H1 (cell line): Measurements from ENCODE around the gene SH2D4B. TPM values are rescaled to one million over a fixed set of nuclear protein-coding genes. Genes with fewer than 3 reads are reported as not detected.
A peak's percentile ranks its signal among the peaks of the same experiment; 100 is the strongest.

Experiments used
- CTCF ChIA-PET: fragments of 300-600 bp; sonication (Branson Sonifier 250); formaldehyde crosslinking; loops from one replicate; lab custom pipeline; 2021; ENCODE audit not compliant: partially characterized antibody; lab: Charles Lee
- POLR2A ChIA-PET: fragments of 300-600 bp; sonication (Branson Sonifier 250); formaldehyde crosslinking; loops from one replicate; lab custom pipeline; 2021; ENCODE audit warnings: inconsistent platforms; ENCODE audit not compliant: partially characterized antibody; lab: Charles Lee
- DNase-seq, 2 experiments: peaks; one replicate each; pipeline versions ENCODE4 v3.0.0 to v3.0.0-alpha.2; 2010 to 2022; ENCODE audit warnings: low spot score in 2 of 2, low read depth in 1 of 2, mixed read lengths in 1 of 2
- FAIRE-seq: peaks from 2 replicates; lab custom pipeline; 2011; peaks lifted over from hg19 to GRCh38; lab: Jason Lieb, UNC
- H2AFZ ChIP-seq: 2 replicates; pipeline ENCODE4 v1.8.1; 2012; ENCODE audit warnings: low read length, inconsistent platforms
- H2AK5ac ChIP-seq: 2 replicates; pipeline ENCODE4 v1.6.1; 2013; ENCODE audit warnings: low read depth, low read length
- H2BK120ac ChIP-seq: replicated peaks from 2 replicates; pipeline ENCODE3; 2013; ENCODE audit warnings: low read depth, low read length, inconsistent platforms
- H2BK12ac ChIP-seq: 2 replicates; pipeline ENCODE4 v1.6.1; 2013; ENCODE audit warnings: low read depth, low read length
- H2BK15ac ChIP-seq: 2 replicates; pipeline ENCODE4 v1.6.1; 2013; ENCODE audit warnings: low read length
- H2BK20ac ChIP-seq: 2 replicates; pipeline ENCODE4 v1.6.1; 2013; ENCODE audit warnings: low read length
- H2BK5ac ChIP-seq: 2 replicates; pipeline ENCODE4 v1.6.1; 2013; ENCODE audit warnings: low read depth, low read length
- H3K14ac ChIP-seq: 2 replicates; pipeline ENCODE4 v1.6.1; 2013; ENCODE audit warnings: inconsistent platforms; ENCODE audit not compliant: insufficient read length
- H3K18ac ChIP-seq: 2 replicates; pipeline ENCODE4 v1.6.1; 2013; ENCODE audit warnings: low read length; ENCODE audit errors: extremely low read depth
- H3K23ac ChIP-seq: 2 replicates; pipeline ENCODE4 v1.6.1; 2013; ENCODE audit warnings: inconsistent platforms; ENCODE audit not compliant: insufficient read length
- H3K23me2 ChIP-seq: 2 replicates; pipeline ENCODE4 v1.6.1; 2013; ENCODE audit warnings: low read depth, low read length
- H3K27ac ChIP-seq: 2 replicates; pipeline ENCODE4 v1.6.1; 2011; ENCODE audit warnings: low read depth, low read length, inconsistent platforms
- H3K27me3 ChIP-seq, 4 experiments: replicated peaks in 1 of 4; 1 replicate in 1 of 4; 2 replicates in 3 of 4; pipeline versions ENCODE4 v1.6.1 to v1.8.1; 2011 to 2013; ENCODE audit warnings: low read length in 3 of 4, mild to moderate bottlenecking in 3 of 4, inconsistent platforms in 2 of 4, mixed read lengths in 2 of 4, moderate library complexity in 1 of 4; ENCODE audit not compliant: control insufficient read depth in 3 of 4, insufficient read depth in 3 of 4; ENCODE audit errors: extremely low read depth in 1 of 4
- H3K36me3 ChIP-seq, 4 experiments: 2 replicates each; pipeline versions ENCODE4 v1.6.1 to v1.8.1; 2011 to 2013; ENCODE audit warnings: mild to moderate bottlenecking in 4 of 4, low read length in 3 of 4, moderate library complexity in 2 of 4, control low read depth in 1 of 4, inconsistent platforms in 1 of 4; ENCODE audit not compliant: insufficient read depth in 4 of 4, control insufficient read depth in 2 of 4
- H3K4ac ChIP-seq: replicated peaks from 2 replicates; pipeline ENCODE3; 2013; ENCODE audit warnings: low read length, low read depth, mixed read lengths, inconsistent platforms; ENCODE audit not compliant: insufficient read length
- H3K4me1 ChIP-seq, 4 experiments: replicated peaks in 1 of 4; 1 replicate in 1 of 4; 2 replicates in 3 of 4; pipeline versions ENCODE4 v1.6.1 to v1.8.1; 2011 to 2013; ENCODE audit warnings: low read length in 3 of 4, inconsistent platforms in 2 of 4, mixed read lengths in 1 of 4; ENCODE audit not compliant: insufficient read depth in 4 of 4, control insufficient read depth in 3 of 4
- H3K4me2 ChIP-seq, 2 experiments: 2 replicates each; pipeline versions ENCODE4 v1.6.1 to v1.8.1; 2011 to 2013; ENCODE audit warnings: low read depth in 2 of 2, low read length in 2 of 2, control low read depth in 1 of 2, inconsistent platforms in 1 of 2, mild to moderate bottlenecking in 1 of 2; ENCODE audit not compliant: insufficient read depth in 1 of 2
- H3K4me3 ChIP-seq, 4 experiments: fragments of 200-600, 300-600 bp in 1 of 4; sonication (generic), shearing (Covaris generic), sonication (Bioruptor Twin) in 1 of 4; 2 replicates each; pipeline versions ENCODE4 v1.5.1 to v1.8.1; 2011 to 2016; ENCODE audit warnings: low read length in 4 of 4, low read depth in 3 of 4, control low read depth in 2 of 4, inconsistent platforms in 2 of 4, mild to moderate bottlenecking in 2 of 4, mixed read lengths in 1 of 4, moderate library complexity in 1 of 4; ENCODE audit not compliant: insufficient read depth in 2 of 4; ENCODE audit errors: extremely low read depth in 1 of 4
- H3K56ac ChIP-seq: replicated peaks from 2 replicates; pipeline ENCODE3; 2013; ENCODE audit warnings: low read depth, mild to moderate bottlenecking, mixed read lengths, low read length, inconsistent platforms; ENCODE audit not compliant: insufficient read length
- H3K79me1 ChIP-seq: 2 replicates; pipeline ENCODE4 v1.6.1; 2013; ENCODE audit warnings: low read depth, low read length, control low read depth
- H3K79me2 ChIP-seq, 2 experiments: 2 replicates each; pipeline versions ENCODE4 v1.6.1 to v1.8.1; 2012 to 2013; ENCODE audit warnings: low read length in 2 of 2, mild to moderate bottlenecking in 2 of 2, inconsistent platforms in 1 of 2; ENCODE audit not compliant: insufficient read depth in 2 of 2, control insufficient read depth in 1 of 2
- H3K9ac ChIP-seq, 4 experiments: replicated peaks in 1 of 4; 1 replicate in 1 of 4; 2 replicates in 3 of 4; pipeline versions ENCODE4 v1.6.1 to v1.8.1; 2011 to 2013; ENCODE audit warnings: low read depth in 3 of 4, low read length in 3 of 4, control low read depth in 2 of 4, mild to moderate bottlenecking in 2 of 4, moderate library complexity in 2 of 4, inconsistent platforms in 1 of 4; ENCODE audit errors: extremely low read depth in 1 of 4
- H3K9me3 ChIP-seq, 2 experiments: 2 replicates each; pipeline versions ENCODE4 v1.6.1 to v1.8.1; 2012 to 2013; ENCODE audit warnings: mild to moderate bottlenecking in 2 of 2, moderate library complexity in 2 of 2, control low read depth in 1 of 2, inconsistent platforms in 1 of 2, low read depth in 1 of 2, low read length in 1 of 2, mixed read lengths in 1 of 2; ENCODE audit not compliant: insufficient read depth in 2 of 2
- H4K20me1 ChIP-seq, 2 experiments: replicated peaks in 1 of 2; 2 replicates each; pipeline versions ENCODE3 to v1.8.1; 2011 to 2013; ENCODE audit warnings: inconsistent platforms in 2 of 2, low read length in 2 of 2, mild to moderate bottlenecking in 1 of 2; ENCODE audit not compliant: insufficient read depth in 2 of 2, control insufficient read depth in 1 of 2
- H4K5ac ChIP-seq: 2 replicates; pipeline ENCODE4 v1.6.1; 2013; ENCODE audit warnings: low read length, low read depth, mixed read lengths, inconsistent platforms; ENCODE audit not compliant: insufficient read length
- H4K8ac ChIP-seq: 2 replicates; pipeline ENCODE4 v1.8.0; 2013; ENCODE audit warnings: mild to moderate bottlenecking, moderate library complexity, low read length, inconsistent platforms; ENCODE audit not compliant: insufficient read depth; ENCODE audit errors: extremely low read depth
- H4K91ac ChIP-seq: replicated peaks from 2 replicates; pipeline ENCODE3; 2013; ENCODE audit warnings: low read length, mixed read lengths, inconsistent platforms; ENCODE audit not compliant: insufficient read length
- CHD2 ChIP-seq: IDR thresholded peaks from 2 replicates; pipeline ENCODE4 v1.6.1; 2012; ENCODE audit warnings: low read length, improper control_type of control experiment
- CREB1 ChIP-seq: IDR thresholded peaks from 2 replicates; pipeline ENCODE4 v1.6.1; 2012; ENCODE audit warnings: inconsistent platforms
- CTBP2 ChIP-seq: IDR thresholded peaks from 2 replicates; pipeline ENCODE4 v1.7.0; 2011; ENCODE audit warnings: borderline replicate concordance, mild to moderate bottlenecking, moderate library complexity, mixed read lengths, low read length; ENCODE audit not compliant: insufficient read depth, insufficient read length
- E2F6 ChIP-seq: IDR thresholded peaks from 2 replicates; pipeline ENCODE4 v1.6.1; 2012; ENCODE audit warnings: inconsistent platforms
- EGR1 ChIP-seq: IDR thresholded peaks from 2 replicates; pipeline ENCODE4 v1.6.1; 2011; ENCODE audit warnings: low read depth, low read length, borderline replicate concordance
- MAFK ChIP-seq: IDR thresholded peaks from 2 replicates; pipeline ENCODE4 v1.6.1; 2012; ENCODE audit warnings: low read depth, mild to moderate bottlenecking, improper control_type of control experiment, low read length
- MAX ChIP-seq: IDR thresholded peaks from 2 replicates; pipeline ENCODE4 v1.6.1; 2012; ENCODE audit warnings: inconsistent platforms
- POLR2A ChIP-seq, 2 experiments: IDR thresholded peaks; 1 replicate in 1 of 2; 2 replicates in 1 of 2; pipeline ENCODE4 v1.6.1; 2011; ENCODE audit warnings: low read depth in 2 of 2, low read length in 2 of 2, mild to moderate bottlenecking in 2 of 2; ENCODE audit errors: control extremely low read depth in 1 of 2
- SP4 ChIP-seq: IDR thresholded peaks from 2 replicates; pipeline ENCODE4 v1.6.1; 2012; ENCODE audit warnings: low read length, inconsistent platforms
- YY1 ChIP-seq: IDR thresholded peaks from 2 replicates; pipeline ENCODE4 v1.6.1; 2011; ENCODE audit warnings: low read depth, mild to moderate bottlenecking, low read length
- WGBS, 2 experiments: shearing (Covaris generic) in 1 of 2; methylation state at CpG; one replicate each; pipeline versions ENCODE4 v1.1.6 to v1.1.7; 2013 to 2015; ENCODE audit warnings: low lambda C conversion rate in 2 of 2, mixed read lengths in 2 of 2, inconsistent platforms in 1 of 2, low coverage in 1 of 2, missing lambda C conversion rate in 1 of 2; ENCODE audit not compliant: insufficient replicate concordance in 2 of 2, insufficient coverage in 1 of 2, insufficient read length in 1 of 2; ENCODE audit errors: extremely low coverage in 1 of 2, missing lambda C conversion rate in 1 of 2; 5-methylcytosine and 5-hydroxymethylcytosine counted together
- polyA plus RNA-seq, 7 experiments: library from polyadenylated mRNA; depleted of rRNA in 3 of 7; stranded (reverse) in 5 of 7; unstranded in 2 of 7; fragments of >200 nt in 5 of 7; fragments of 200-250 nt in 2 of 7; gene quantifications; 1 replicate in 5 of 7; 2 replicates in 1 of 7; 4 replicates in 1 of 7; pipeline versions ENCODE4 v1.2.1 to v1.2.3, GENCODE V29; 2011 to 2013; ENCODE audit warnings: missing spikeins in 2 of 7, mixed read lengths in 2 of 7
- total RNA-seq: library from RNA; stranded (reverse); fragmentation: NEBNext Ultra II Directional; extraction: Animal tissue kit (Norgen Biotek cat#: 25700); gene quantifications from 2 replicates; pipeline ENCODE4 v1.2.1, GENCODE V29; 2021
- TF ChIP-seq, protein P1 (sequence below): IDR thresholded peaks from 2 replicates; pipeline ENCODE4 v1.6.1; 2011; ENCODE audit warnings: low read length, improper control_type of control experiment

SH2D4B gene
- total and polyA plus RNA-seq, 2 of the 8 experiments (the other 6 are each of a cell fraction or from before 2014, with no cell fraction given) = 0.06 to 0.13 TPM

GRCh38 chr10:80664071-80664680 lies 126.5 kb downstream of the SH2D4B start:
- H3K4me1 ChIP-seq = peaks cover 0 to 4% (median 3%) of the 10 kb centered on the region in 4 experiments; a peak in 3 of 7 replicates
- H3K9me3 ChIP-seq = no peaks in the 10 kb centered on the region
- H3K56ac ChIP-seq = no peak overlapping the region
- H3K27ac ChIP-seq = no peak overlapping the region
- no peak overlapping the region for H2AK5ac ChIP-seq
- no peak overlapping the region for H3K4me3 ChIP-seq
- H3K79me1 ChIP-seq = no peaks in the 10 kb centered on the region
- POLR2A ChIA-PET = interaction anchor here (0.7 to 0.9 kb wide), 2 partner anchors 261 to 1333 kb away, joined by 3 to 4 read pairs; no protein-coding TSS in a partner anchor
- H2BK120ac ChIP-seq = no peak overlapping the region
- no peak overlapping the region for H2BK15ac ChIP-seq
- CTCF ChIA-PET = interaction anchor here (0.5 to 6.5 kb wide), 57 partner anchors 10 to 751 kb away, joined by 3 to 88 read pairs (median 5); no protein-coding TSS in a partner anchor
- H3K23me2 ChIP-seq = peaks cover 4% of the 10 kb centered on the region; the same call in 1 of the 2 replicates
- H4K5ac ChIP-seq = no peak overlapping the region
- no peak overlapping the region for H3K4me2 ChIP-seq
- H3K4ac ChIP-seq = no peak overlapping the region
- H4K91ac ChIP-seq = no peak overlapping the region
- FAIRE-seq (peak; percentile 81), DNase-seq (peak; percentile 68 to 98)
- peak overlapping the region; percentile 92 for H2AFZ ChIP-seq
- no peaks in the 10 kb centered on the region for H3K36me3 ChIP-seq
- no peaks in the 10 kb centered on the region for H3K79me2 ChIP-seq
- H3K23ac ChIP-seq = no peak overlapping the region
- H2BK20ac ChIP-seq = no peak overlapping the region
- WGBS, 2 experiments = 24% methylated on average over 10 of the region's 10 CpGs; no CpG with 5 or more reads in 1 of the 2 experiments
- no peak overlapping the region for H4K8ac ChIP-seq
- no peak overlapping the region for H3K14ac ChIP-seq
- H2BK12ac ChIP-seq = no peak overlapping the region
- no peak overlapping the region for H3K9ac ChIP-seq
- no peak overlapping the region for H2BK5ac ChIP-seq
- H3K18ac ChIP-seq = peak overlapping the region; percentile 89; the same call in 1 of the 2 replicates
- H4K20me1 ChIP-seq = no peaks in the 10 kb centered on the region
- H3K27me3 ChIP-seq = peaks cover 0 to 2% (median 0%) of the 10 kb centered on the region in 4 experiments; a peak in 2 of 7 replicates
- no peak for TF ChIP-seq POLR2A (IDR thresholded peaks at IDR 0.05; ENCODE audit: control extremely low read depth in 1 of 2, low read depth in 2 of 2, low read length in 2 of 2)
- TF ChIP-seq E2F6 = 0 out of 2 replicates have a peak, but pooled peaks have one; percentile 17
- TF ChIP-seq SP4 = no peak
- no peak for TF ChIP-seq CTBP2
- no peak for TF ChIP-seq EGR1
- peak; percentile 56 for TF ChIP-seq MAX
- TF ChIP-seq CREB1 = peak; percentile 87
- TF ChIP-seq CHD2 = no peak
- TF ChIP-seq MAFK = peak; percentile 7; the same call in 1 of the 2 replicates
- TF ChIP-seq YY1 = 0 out of 2 replicates have a peak, but pooled peaks have one; percentile 13
- TF ChIP-seq, protein P1, sequence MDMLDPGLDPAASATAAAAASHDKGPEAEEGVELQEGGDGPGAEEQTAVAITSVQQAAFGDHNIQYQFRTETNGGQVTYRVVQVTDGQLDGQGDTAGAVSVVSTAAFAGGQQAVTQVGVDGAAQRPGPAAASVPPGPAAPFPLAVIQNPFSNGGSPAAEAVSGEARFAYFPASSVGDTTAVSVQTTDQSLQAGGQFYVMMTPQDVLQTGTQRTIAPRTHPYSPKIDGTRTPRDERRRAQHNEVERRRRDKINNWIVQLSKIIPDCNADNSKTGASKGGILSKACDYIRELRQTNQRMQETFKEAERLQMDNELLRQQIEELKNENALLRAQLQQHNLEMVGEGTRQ = no peak
